ENCODE measurements around the gene CAV1. TPM values are rescaled to one million over a fixed set of nuclear protein-coding genes. Genes with fewer than 3 reads are reported as not detected.

Gene CAV1
- total and polyA plus RNA-seq, 2 of the 13 experiments (the other 11 are each of a cell fraction or from before 2014, with no cell fraction given), result 0.40 TPM; not detected in 1

DNA sequence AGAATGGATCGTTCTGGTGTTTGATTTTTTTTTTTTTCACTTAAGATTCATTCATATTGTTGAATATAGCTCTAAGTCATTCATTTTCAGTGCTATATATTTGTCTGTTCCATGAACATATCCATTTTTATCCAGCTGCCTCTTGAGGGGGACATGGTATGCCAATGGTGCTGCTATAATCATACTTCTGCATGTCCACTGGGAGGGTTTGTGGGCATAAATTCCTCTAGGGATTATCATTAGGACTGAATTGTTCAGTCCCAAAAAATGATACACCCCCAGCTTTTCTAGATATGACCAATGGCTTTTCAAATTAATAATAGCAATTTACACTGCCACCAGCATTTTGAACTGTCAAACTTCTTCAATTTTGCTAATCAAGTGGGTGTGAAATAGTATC lies 41.1 kb downstream of the CAV1 start:
- Histone ChIP-seq H3K4me2 (ENCODE audit: low read depth, low read length) (no peak overlapping the region), H3K9ac (ENCODE audit: insufficient read depth, low read depth, low read length) (no peak overlapping the region), H3K4me3 (replicated peaks in 1 of 3; ENCODE audit: insufficient read depth in 1 of 3, low read depth in 2 of 3, low read length in 3 of 3) (no peak overlapping the region), H3K4me1 (ENCODE audit: insufficient read depth, low read length) (no peaks in the 10 kb centered on the region), H3K27me3 (ENCODE audit: control insufficient read depth in 1 of 2, insufficient read depth in 2 of 2, low read length in 2 of 2) (no peaks in the 10 kb centered on the region), H4K20me1 (ENCODE audit: insufficient read depth, low read length) (no peaks in the 10 kb centered on the region), H3K27ac (ENCODE audit: extremely low read length, insufficient read depth, low read length) (no peak overlapping the region), H3K9me3 (ENCODE audit: low read length) (no peaks in the 10 kb centered on the region), H3K79me2 (ENCODE audit: insufficient read depth, low read length) (no peaks in the 10 kb centered on the region), H2AFZ (ENCODE audit: low read length) (no peak overlapping the region), H3K36me3 (replicated peaks in 1 of 2; ENCODE audit: control insufficient read depth in 1 of 2, insufficient read depth in 2 of 2, low read length in 2 of 2) (no peaks in the 10 kb centered on the region)
- no peak for DNase-seq (ENCODE audit: low spot score)
- no TSS peak for BruUV-seq (replicated peaks)
- in situ Hi-C loops (cut with HindIII; ENCODE audit: extremely low pct_ligation_motif_present, low pct_unique_long_range_greater_than_20kb), result no loop called here
- ChIA-PET CTCF (ENCODE audit: low intra/inter-chr PET ratio, low total read pairs) (no interaction called here), POLR2A (no interaction called here)
- 0% methylated on average over 1 of the region's 1 CpG for WGBS (ENCODE audit: low lambda C conversion rate)
- TF ChIP-seq ZNF12 (CRISPR knock-in tag; IDR thresholded peaks at IDR 0.05) (no peak), RBM22 (optimal IDR thresholded peaks at IDR 0.05; ENCODE audit: low read length) (no peak), ZNF34 (CRISPR knock-in tag; IDR thresholded peaks at IDR 0.05; ENCODE audit: borderline replicate concordance) (no peak), ARID2 (CRISPR knock-in tag; IDR thresholded peaks at IDR 0.05; ENCODE audit: borderline replicate concordance) (no peak), RELA (CRISPR knock-in tag; IDR thresholded peaks at IDR 0.05) (no peak), ZNF556 (CRISPR knock-in tag; IDR thresholded peaks at IDR 0.05; ENCODE audit: borderline replicate concordance) (no peak), MTF2 (CRISPR knock-in tag; IDR thresholded peaks at IDR 0.05; ENCODE audit: borderline replicate concordance) (no peak)
- TF ChIP-seq, protein P1, sequence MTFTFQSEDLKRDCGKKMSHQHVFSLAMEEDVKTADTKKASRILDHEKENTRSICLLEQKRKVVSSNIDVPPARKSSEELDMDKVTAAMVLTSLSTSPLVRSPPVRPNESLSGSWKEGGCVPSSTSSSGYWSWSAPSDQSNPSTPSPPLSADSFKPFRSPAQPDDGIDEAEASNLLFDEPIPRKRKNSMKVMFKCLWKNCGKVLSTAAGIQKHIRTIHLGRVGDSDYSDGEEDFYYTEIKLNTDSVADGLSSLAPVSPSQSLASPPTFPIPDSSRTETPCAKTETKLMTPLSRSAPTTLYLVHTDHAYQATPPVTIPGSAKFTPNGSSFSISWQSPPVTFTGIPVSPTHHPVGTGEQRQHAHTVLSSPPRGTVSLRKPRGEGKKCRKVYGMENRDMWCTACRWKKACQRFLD (CRISPR knock-in tag; IDR thresholded peaks at IDR 0.05; ENCODE audit: borderline replicate concordance), result no peak
- TF ChIP-seq, protein P2, sequence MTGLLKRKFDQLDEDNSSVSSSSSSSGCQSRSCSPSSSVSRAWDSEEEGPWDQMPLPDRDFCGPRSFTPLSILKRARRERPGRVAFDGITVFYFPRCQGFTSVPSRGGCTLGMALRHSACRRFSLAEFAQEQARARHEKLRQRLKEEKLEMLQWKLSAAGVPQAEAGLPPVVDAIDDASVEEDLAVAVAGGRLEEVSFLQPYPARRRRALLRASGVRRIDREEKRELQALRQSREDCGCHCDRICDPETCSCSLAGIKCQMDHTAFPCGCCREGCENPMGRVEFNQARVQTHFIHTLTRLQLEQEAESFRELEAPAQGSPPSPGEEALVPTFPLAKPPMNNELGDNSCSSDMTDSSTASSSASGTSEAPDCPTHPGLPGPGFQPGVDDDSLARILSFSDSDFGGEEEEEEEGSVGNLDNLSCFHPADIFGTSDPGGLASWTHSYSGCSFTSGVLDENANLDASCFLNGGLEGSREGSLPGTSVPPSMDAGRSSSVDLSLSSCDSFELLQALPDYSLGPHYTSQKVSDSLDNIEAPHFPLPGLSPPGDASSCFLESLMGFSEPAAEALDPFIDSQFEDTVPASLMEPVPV (CRISPR knock-in tag; IDR thresholded peaks at IDR 0.05), result no peak
- TF ChIP-seq, protein P3, sequence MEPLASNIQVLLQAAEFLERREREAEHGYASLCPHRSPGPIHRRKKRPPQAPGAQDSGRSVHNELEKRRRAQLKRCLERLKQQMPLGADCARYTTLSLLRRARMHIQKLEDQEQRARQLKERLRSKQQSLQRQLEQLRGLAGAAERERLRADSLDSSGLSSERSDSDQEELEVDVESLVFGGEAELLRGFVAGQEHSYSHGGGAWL (CRISPR knock-in tag; IDR thresholded peaks at IDR 0.05), result no peak
- ATAC-seq, result no peak
- intact Hi-C loops (cut with micrococcal nuclease; ENCODE audit: unreplicated experiment), result no loop called here
- FAIRE-seq, result no peak

All from HepG2 (cell line).